Mesenteric fat pad (tissue), 1 donor: Measurements from ENCODE around the gene KIRREL3. TPM values are rescaled to one million over a fixed set of nuclear protein-coding genes. Genes with fewer than 3 reads are reported as not detected.

Experiments
- DNase-seq: peaks from one replicate; pipeline ENCODE4 v3.0.0-alpha.2; 2020; ENCODE audit warnings: low spot score
- total RNA-seq: library from RNA; stranded (reverse); fragmentation: NEBNext Ultra II Directional; extraction: Animal tissue kit (Norgen Biotek cat#: 25700); gene quantifications from one replicate; pipeline ENCODE4 v1.2.1, GENCODE V29; 2021
- donor health status: DM: yes; HTN: yes; CAD: no.

The KIRREL3 gene
- total RNA-seq, 1 donor from 2014 or later, result 0.13 TPM

DNA sequence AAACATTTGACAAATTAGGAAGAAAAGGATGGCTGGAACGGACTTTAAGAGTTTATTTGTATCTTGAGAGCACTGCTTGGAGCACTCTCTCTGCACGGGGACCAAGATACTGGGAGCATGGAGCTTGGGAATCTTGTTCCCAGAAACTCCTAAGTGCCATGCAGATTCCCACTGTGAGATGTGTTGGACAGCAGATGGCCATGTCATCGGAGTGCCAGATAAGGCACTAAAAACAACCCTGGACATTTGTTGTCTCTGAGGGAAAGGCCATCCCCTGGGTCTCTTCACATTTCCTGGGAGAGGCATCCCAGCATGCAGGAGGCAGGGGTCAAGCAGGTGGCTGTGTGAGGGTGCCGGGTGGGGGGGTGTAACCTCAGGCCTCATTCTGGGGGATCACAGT, 2.9 kb downstream of the KIRREL3 start:
- DNase-seq, result no peak

GRCh38 chr11:126997196-126997595, 3.4 kb downstream of the KIRREL3 start:
- no peak for DNase-seq

GRCh38 chr11:126996036-126996804, 4.3 kb downstream of the KIRREL3 start:
- no peak for DNase-seq

DNA sequence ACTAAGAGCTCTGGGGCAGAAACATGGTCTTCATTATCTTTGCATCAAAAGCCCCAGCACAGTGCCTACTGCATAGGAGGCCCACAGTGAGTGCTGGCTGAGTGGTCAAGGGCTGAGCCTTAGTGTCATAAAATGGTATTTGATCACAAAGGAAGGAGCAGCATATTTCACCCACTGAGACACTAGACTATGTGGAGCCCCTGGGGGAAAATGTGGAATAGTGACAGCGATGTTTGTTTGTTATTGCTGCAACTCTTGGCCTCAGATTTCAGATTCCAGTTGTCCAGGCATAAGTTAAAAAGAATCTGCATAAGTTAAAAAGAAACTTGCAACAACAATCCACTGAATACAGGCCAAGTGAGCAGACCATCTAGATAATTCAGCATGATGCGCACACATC, 7.0 kb downstream of the KIRREL3 start:
- DNase-seq, result no peak

- DNase-seq, result no peak
These were observed 7.8 kb downstream of the KIRREL3 start for GRCh38 chr11:126992804-126993111.

DNA sequence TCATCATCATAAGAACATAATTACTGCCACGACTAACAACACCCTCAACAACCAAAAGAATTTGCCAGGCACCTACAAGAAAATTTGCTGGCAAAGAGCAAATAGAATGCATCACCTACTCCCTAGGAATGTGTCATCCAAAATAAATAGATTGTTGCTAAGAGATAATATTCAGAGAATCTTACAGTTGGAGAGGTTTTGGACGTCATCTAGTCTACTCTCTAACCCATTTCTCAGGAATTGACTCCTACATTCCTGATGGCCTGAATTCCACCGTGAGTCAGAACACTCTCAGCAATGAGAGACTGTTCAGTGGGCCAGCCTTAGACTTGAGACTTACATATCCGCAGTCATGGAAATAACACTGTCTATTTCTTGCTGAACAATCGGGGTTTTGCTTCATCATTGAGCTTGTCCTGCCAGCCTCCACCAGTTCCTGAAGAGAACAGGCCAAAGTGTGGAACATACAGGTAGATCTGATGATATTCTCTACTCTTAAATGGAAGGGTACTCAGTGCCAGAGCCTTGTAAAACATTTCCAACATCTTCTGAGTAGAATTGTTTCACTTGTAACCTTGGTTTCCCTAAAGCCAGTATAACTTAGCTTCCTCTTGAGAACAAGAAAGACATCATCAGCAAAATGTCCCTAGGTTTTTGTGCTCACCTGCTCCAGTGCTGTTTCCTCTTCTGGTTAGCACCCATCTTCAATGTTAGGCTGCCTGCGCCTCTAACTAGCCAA, 8.3 kb downstream of the KIRREL3 start:
- DNase-seq, result no peak

DNA sequence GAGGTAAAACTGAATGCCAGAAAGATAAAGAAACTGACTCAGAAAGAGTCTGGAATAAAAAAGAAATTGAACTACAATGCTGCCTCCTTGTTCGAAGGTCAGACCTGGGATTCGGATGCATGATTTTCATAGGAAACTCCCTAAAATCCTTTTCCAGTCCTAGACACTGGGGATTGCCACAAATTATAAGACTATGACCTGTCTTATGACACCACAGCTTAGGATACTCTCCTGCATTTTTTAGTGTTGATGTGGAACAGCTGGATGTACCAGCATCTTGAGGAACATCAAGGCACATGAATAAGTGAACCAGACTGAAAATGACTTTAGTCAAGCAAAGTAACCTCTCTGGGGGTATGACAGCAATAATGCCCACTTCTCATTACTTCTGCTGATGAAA, 9.0 kb downstream of the KIRREL3 start:
- no peak for DNase-seq

GRCh38 chr11:126990716-126991480, 9.7 kb downstream of the KIRREL3 start:
- no peak for DNase-seq

- no peak for DNase-seq
These were observed 10.4 kb downstream of the KIRREL3 start for GRCh38 chr11:126989942-126990715.

DNA sequence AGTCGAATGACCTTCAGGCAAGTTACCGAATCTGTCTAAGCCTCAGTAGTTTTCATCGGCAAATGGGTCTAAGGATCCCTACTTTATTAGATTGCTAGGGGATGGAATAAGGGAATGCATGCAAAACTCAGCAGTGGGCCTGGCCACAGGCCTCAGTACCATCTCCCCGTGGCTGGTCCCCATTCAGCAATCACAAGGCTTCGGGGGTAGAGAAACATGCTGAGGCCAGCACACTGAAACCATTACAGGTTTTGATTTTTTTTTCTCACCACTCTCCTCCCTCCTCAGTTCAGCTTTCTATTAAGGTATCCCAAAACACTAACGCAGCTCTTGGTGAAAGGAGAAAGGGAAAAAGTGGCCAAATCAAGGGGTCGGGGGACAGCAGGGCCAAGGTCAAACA, 11.9 kb downstream of the KIRREL3 start:
- no peak for DNase-seq

GRCh38 chr11:126981635-126982034, 18.9 kb downstream of the KIRREL3 start:
- no peak for DNase-seq

DNA sequence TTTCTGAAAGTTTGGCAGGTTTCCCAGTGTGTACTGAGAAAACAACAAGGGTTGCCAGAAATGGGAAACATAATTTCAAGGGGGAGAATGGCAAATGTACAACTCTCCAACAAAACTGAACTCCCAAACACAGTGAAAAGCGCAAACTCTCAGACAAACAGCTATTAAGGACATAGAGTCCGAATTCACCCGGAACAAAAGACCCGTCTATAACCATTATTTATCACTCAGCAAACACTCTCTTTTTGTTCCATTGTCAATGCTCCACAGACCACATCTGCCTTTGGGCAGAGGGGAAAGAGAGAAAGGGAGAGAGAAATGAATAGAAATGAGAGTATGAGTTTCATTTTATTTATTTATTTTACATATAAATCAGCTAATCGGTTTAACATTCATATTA, 21.7 kb downstream of the KIRREL3 start:
- no peak for DNase-seq

DNA sequence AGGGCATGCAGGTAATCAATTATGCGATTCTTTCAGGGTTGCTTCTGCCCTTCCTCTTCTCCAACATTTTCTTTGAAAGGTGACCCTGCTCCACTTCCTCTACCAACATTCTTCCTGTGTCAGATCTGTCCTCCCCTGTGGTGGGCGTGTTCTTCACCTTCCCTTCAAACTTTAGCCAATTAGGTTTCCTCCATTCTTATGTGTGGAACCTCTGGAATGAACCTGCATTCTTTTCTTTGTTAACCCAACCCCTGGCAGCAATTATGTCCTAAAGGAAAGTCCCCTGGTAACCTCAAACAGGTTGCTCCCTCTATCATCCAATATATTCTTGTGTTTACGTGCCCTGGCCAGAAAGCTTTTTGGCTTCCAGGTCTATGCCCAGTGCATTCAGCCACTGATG, 22.4 kb downstream of the KIRREL3 start:
- no peak for DNase-seq

- DNase-seq, result no peak
These were observed 27.5 kb downstream of the KIRREL3 start for GRCh38 chr11:126973051-126973450.

GRCh38 chr11:126971305-126971704, 29.3 kb downstream of the KIRREL3 start:
- no peak for DNase-seq

DNA sequence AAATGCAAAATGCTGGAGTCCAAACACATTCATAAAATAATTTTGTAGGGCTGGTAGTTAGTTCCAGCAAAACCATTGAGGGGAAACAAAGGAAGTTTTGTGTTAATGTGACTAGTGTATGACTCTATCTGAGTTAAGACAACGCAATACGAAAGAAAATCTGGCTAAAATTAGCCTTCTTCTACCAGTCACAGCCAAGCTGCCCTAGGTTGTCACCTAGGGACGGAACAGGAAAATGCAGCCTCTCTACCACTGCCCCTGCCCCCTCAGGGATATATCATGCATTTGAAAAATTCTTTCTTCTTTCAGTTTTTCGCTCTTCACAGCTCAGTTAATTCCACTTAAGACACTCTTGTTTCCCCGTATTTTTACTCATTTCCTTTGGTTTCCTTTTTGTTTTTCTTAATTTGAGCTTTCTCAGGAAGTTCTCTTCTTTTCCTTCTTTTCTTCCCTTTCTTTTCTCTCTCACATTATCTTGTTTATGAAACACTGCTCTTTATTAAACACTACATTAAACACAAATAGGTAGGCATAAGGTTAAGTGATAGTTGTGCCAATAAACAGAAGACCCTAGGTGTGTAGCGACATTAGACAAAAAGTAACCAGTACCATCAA, 30.6 kb downstream of the KIRREL3 start:
- no peak for DNase-seq

DNA sequence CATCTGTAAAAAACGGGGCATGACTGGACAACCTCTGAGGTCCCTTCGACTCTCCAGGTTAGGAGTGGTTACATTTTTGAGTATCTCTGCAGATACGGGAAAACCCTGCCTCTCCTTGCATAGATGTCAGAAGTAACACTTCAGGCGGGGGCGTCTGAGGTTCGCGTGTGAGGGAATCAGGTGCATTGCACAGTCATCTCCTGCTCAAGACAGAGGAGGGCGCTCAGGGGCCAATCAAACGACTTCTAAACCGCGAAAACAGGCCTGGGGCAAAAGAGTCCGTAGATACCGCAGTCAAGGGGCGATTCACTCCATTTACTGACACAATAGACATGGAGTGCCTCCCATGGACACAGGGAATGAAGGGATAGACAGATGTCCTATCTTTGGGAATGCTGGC, 31.7 kb downstream of the KIRREL3 start:
- no peak for DNase-seq

DNA sequence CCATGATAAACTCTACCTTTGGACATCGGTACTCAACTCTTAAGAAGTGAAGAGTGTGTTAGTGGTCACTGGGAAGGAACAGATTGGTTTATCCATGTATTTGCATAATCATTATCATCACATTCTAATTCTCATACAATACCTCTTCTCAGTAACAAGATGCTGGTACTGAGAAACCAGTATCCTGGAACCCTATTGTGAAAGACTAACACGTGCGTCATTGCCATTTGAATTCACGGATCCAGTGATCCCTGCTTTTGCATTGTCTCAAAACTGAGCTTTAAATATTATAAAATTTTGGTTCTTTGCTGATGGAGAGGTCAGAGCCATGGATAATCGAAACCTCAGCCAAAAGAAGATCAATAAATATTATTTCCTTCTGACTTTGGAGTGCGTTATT, 35.2 kb downstream of the KIRREL3 start:
- DNase-seq, result no peak

DNA sequence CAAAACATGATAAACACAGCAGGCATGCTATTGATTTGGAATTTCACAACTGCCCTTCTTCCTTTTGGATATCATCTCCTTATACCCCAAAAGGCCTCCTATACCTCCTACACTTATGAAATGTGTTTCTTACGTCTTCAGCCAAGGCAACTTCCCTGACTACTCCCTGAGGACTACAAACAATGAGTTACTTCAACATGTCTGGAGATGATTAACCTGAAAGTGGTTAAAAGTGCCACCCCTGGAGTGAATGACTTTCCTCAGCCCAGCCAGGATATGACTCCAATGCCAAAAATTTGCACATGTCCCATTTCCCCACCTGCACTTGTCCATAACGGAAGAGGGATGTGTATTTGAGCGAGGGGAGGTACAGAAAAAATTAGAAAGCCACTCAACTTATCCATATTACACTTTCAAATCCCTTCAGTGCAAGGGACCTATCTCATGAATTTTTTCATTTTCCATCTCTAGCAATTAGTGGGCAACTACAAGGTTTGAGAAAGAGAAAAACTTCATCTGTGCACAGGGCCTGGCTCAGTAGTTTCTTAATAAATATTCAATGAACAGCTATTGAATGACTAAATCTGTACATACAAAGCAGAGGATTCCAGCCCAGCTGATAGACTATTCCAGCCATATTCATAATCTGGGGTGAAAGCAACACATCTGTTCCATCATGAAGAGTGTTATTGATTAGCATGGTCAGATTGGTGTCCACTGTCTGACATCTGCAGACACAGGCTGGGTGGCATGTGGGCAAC, 36.8 kb downstream of the KIRREL3 start:
- no peak for DNase-seq

DNA sequence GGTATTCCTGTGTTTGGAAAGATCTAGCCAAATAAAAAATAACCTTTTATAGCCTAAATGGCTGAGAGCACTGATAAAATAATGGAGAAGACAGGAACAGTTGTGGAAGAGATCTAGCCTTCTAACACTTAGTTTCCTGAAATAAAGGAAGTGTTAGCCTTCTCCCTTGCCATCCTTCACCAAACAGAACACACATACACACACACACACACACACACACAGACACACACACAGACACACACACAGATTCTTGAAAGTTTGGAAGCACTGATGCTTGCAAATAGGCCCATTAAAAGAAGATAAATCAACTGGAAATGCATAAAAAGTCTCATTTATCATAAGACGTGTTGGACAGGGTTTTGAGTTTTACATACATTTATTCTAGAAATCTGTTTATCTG, 37.5 kb downstream of the KIRREL3 start:
- DNase-seq, result no peak
